Subcutaneous abdominal adipose tissue (tissue), 5 donors: Measurements from ENCODE around the gene ATXN7L1.

Source experiments
- H3K27ac ChIP-seq: one replicate; pipeline ENCODE4 v1.7.0; 2013; ENCODE audit warnings: low read depth, mild to moderate bottlenecking, inconsistent platforms, low read length, moderate library complexity
- H3K27me3 ChIP-seq, 5 donors: one replicate each; pipeline ENCODE4 v1.7.0; 2013; ENCODE audit warnings: low read length in 5 of 5, inconsistent platforms in 1 of 5; ENCODE audit not compliant: control insufficient read depth in 5 of 5, insufficient read depth in 4 of 5
- H3K36me3 ChIP-seq, 5 donors: one replicate each; pipeline ENCODE4 v1.7.0; 2013; ENCODE audit warnings: low read length in 5 of 5; ENCODE audit not compliant: control insufficient read depth in 5 of 5, insufficient read depth in 5 of 5
- H3K4me1 ChIP-seq, 5 donors: one replicate each; pipeline ENCODE4 v1.7.0; 2013; ENCODE audit warnings: low read length in 5 of 5, mild to moderate bottlenecking in 3 of 5, moderate library complexity in 1 of 5; ENCODE audit not compliant: control insufficient read depth in 5 of 5, insufficient read depth in 5 of 5
- H3K4me3 ChIP-seq, 5 donors: one replicate each; pipeline ENCODE4 v1.7.0; 2013; ENCODE audit warnings: low read length in 5 of 5, low read depth in 1 of 5
- H3K9ac ChIP-seq, 5 donors: one replicate each; pipeline ENCODE4 v1.7.0; 2013; ENCODE audit warnings: low read length in 5 of 5, mild to moderate bottlenecking in 4 of 5, moderate library complexity in 3 of 5
- H3K9me3 ChIP-seq, 5 donors: one replicate each; pipeline ENCODE4 v1.7.0; 2013; ENCODE audit warnings: low read length in 5 of 5; ENCODE audit not compliant: control insufficient read depth in 5 of 5
- donor health status: healthy.
- donor health status: healthy.
- donor health status: healthy.
- donor health status: healthy.
- donor health status: healthy.

ATXN7L1 gene

GRCh38 chr7:105831302-105831620 lies 45.1 kb downstream of the ATXN7L1 start:
- H3K36me3 ChIP-seq: no peaks in the 10 kb centered on the region
- H3K27me3 ChIP-seq: no peaks in the 10 kb centered on the region
- H3K9ac ChIP-seq: no peak overlapping the region
- no peak overlapping the region for H3K4me3 ChIP-seq
- peaks cover 3 to 26% (median 10%) of the 10 kb centered on the region in 5 donors for H3K4me1 ChIP-seq
- no peaks in the 10 kb centered on the region for H3K9me3 ChIP-seq
- H3K27ac ChIP-seq: no peak overlapping the region

GRCh38 chr7:105830405-105831301 lies 45.7 kb downstream of the ATXN7L1 start:
- Histone ChIP-seq H3K9ac (no peak overlapping the region), H3K27ac (no peak overlapping the region), H3K4me3 (no peak overlapping the region), H3K36me3 (no peaks in the 10 kb centered on the region), H3K4me1 (peaks cover 3 to 29% (median 16%) of the 10 kb centered on the region in 5 donors), H3K9me3 (no peaks in the 10 kb centered on the region), H3K27me3 (no peaks in the 10 kb centered on the region)

- Histone ChIP-seq H3K4me3 (no peak overlapping the region), H3K4me1 (peaks cover 3 to 31% (median 16%) of the 10 kb centered on the region in 5 donors), H3K9ac (no peak overlapping the region), H3K27ac (no peak overlapping the region), H3K36me3 (no peaks in the 10 kb centered on the region), H3K9me3 (no peaks in the 10 kb centered on the region), H3K27me3 (no peaks in the 10 kb centered on the region)
Observed at GRCh38 chr7:105829681-105830322, 46.6 kb downstream of the ATXN7L1 start.

GRCh38 chr7:105828141-105828540 lies 48.3 kb downstream of the ATXN7L1 start:
- peaks cover 3 to 31% (median 16%) of the 10 kb centered on the region in 5 donors for H3K4me1 ChIP-seq

GRCh38 chr7:105827151-105827875 lies 49.1 kb downstream of the ATXN7L1 start:
- Histone ChIP-seq H3K9me3 (no peaks in the 10 kb centered on the region), H3K27me3 (no peaks in the 10 kb centered on the region), H3K36me3 (no peaks in the 10 kb centered on the region), H3K4me3 (no peak overlapping the region), H3K4me1 (peaks cover 3 to 24% (median 16%) of the 10 kb centered on the region in 5 donors), H3K9ac (no peak overlapping the region), H3K27ac (no peak overlapping the region)

More at GRCh38 chr7:105828141-105828540, 48.3 kb downstream of the ATXN7L1 start:
- Histone ChIP-seq H3K36me3 (no peaks in the 10 kb centered on the region), H3K9ac (no peak overlapping the region), H3K27ac (no peak overlapping the region), H3K27me3 (no peaks in the 10 kb centered on the region), H3K4me3 (no peak overlapping the region), H3K9me3 (no peaks in the 10 kb centered on the region)

GRCh38 chr7:105826143-105826542 lies 50.3 kb downstream of the ATXN7L1 start:
- Histone ChIP-seq H3K27ac (no peak overlapping the region), H3K4me3 (no peak overlapping the region), H3K4me1 (peaks cover 3 to 24% (median 16%) of the 10 kb centered on the region in 5 donors), H3K36me3 (no peaks in the 10 kb centered on the region), H3K9me3 (no peaks in the 10 kb centered on the region), H3K27me3 (no peaks in the 10 kb centered on the region), H3K9ac (no peak overlapping the region)

GRCh38 chr7:105825371-105825770 lies 51.0 kb downstream of the ATXN7L1 start:
- Histone ChIP-seq H3K9ac (no peak overlapping the region), H3K9me3 (no peaks in the 10 kb centered on the region), H3K4me1 (peaks cover 0 to 18% (median 9%) of the 10 kb centered on the region in 5 donors), H3K36me3 (peaks cover 0 to 3% (median 0%) of the 10 kb centered on the region in 5 donors), H3K27ac (no peak overlapping the region), H3K4me3 (no peak overlapping the region), H3K27me3 (no peaks in the 10 kb centered on the region)

GRCh38 chr7:105822806-105823205 lies 53.6 kb downstream of the ATXN7L1 start:
- no peak overlapping the region for H3K27ac ChIP-seq
- no peak overlapping the region for H3K4me3 ChIP-seq
- peaks cover 0 to 12% (median 9%) of the 10 kb centered on the region in 5 donors for H3K4me1 ChIP-seq
- H3K36me3 ChIP-seq: peaks cover 0 to 3% (median 0%) of the 10 kb centered on the region in 5 donors
- H3K9me3 ChIP-seq: no peaks in the 10 kb centered on the region
- no peak overlapping the region for H3K9ac ChIP-seq
- H3K27me3 ChIP-seq: no peaks in the 10 kb centered on the region

GRCh38 chr7:105821527-105821926 lies 54.9 kb downstream of the ATXN7L1 start:
- H3K9me3 ChIP-seq: no peaks in the 10 kb centered on the region
- H3K4me3 ChIP-seq: no peak overlapping the region
- H3K27ac ChIP-seq: no peak overlapping the region
- no peaks in the 10 kb centered on the region for H3K27me3 ChIP-seq
- peaks cover 0 to 3% (median 0%) of the 10 kb centered on the region in 5 donors for H3K36me3 ChIP-seq
- peaks cover 0 to 14% (median 11%) of the 10 kb centered on the region in 5 donors for H3K4me1 ChIP-seq
- H3K9ac ChIP-seq: no peak overlapping the region
